Osteocyte (in vitro differentiated cells): ENCODE data around the gene BICRAL. TPM values are rescaled to one million over a fixed set of nuclear protein-coding genes. Genes with fewer than 3 reads are reported as not detected.
A peak's percentile ranks its signal among the peaks of the same experiment; 100 is the strongest.
"Not testable (repeated sequence)": the region's sequence is repeated elsewhere in the genome, so short reads cannot be mapped to it uniquely, and the experiment has no call there.

Experiments used
- DNase-seq: peaks from one replicate; pipeline ENCODE4 v3.0.0; 2021; ENCODE audit warnings: mixed read lengths; ENCODE audit not compliant: unreplicated experiment; ENCODE audit errors: extremely low spot score
- H3K27ac Mint-ChIP-seq: one replicate; pipeline ENCODE4 v1.8.0; 2021; ENCODE audit warnings: mild to moderate bottlenecking, mixed read lengths; ENCODE audit not compliant: unreplicated experiment
- H3K27me3 Mint-ChIP-seq: one replicate; pipeline ENCODE4 v1.8.0; 2021; ENCODE audit warnings: mixed read lengths; ENCODE audit not compliant: unreplicated experiment
- H3K36me3 Mint-ChIP-seq: one replicate; pipeline ENCODE4 v1.8.0; 2021; ENCODE audit warnings: mixed read lengths; ENCODE audit not compliant: unreplicated experiment
- H3K4me1 Mint-ChIP-seq: one replicate; pipeline ENCODE4 v1.8.0; 2021; ENCODE audit warnings: mixed read lengths; ENCODE audit not compliant: unreplicated experiment
- H3K4me3 Mint-ChIP-seq: one replicate; pipeline ENCODE4 v1.8.0; 2021; ENCODE audit warnings: mild to moderate bottlenecking, moderate library complexity, mixed read lengths; ENCODE audit not compliant: unreplicated experiment
- H3K9me3 Mint-ChIP-seq: one replicate; pipeline ENCODE4 v1.8.0; 2021; ENCODE audit warnings: mixed read lengths; ENCODE audit not compliant: unreplicated experiment
- CTCF ChIP-seq: fragments of 200-600 bp; sonication (generic); IDR thresholded peaks from 2 replicates; pipeline ENCODE4 v1.5.0; 2021; ENCODE audit warnings: antibody characterized with exemption, mild to moderate bottlenecking, moderate library complexity
- total RNA-seq: library from RNA; stranded (reverse); gene quantifications from 2 replicates; pipeline ENCODE4 v1.2.1, GENCODE V29; 2021

BICRAL gene
- total RNA-seq, 1 donor from 2014 or later: 12.7 TPM

- DNase-seq: no peak
- Mint-ChIP-seq H3K27ac (no peak overlapping the region), H3K9me3 (no peaks in the 10 kb centered on the region), H3K4me1 (peaks cover 15% of the 10 kb centered on the region), H3K36me3 (no peaks in the 10 kb centered on the region), H3K4me3 (no peak overlapping the region), H3K27me3 (no peaks in the 10 kb centered on the region)
- no peak for TF ChIP-seq CTCF
These were observed 114.4 kb downstream of the BICRAL start for GRCh38 chr6:42896178-42896719.

DNA sequence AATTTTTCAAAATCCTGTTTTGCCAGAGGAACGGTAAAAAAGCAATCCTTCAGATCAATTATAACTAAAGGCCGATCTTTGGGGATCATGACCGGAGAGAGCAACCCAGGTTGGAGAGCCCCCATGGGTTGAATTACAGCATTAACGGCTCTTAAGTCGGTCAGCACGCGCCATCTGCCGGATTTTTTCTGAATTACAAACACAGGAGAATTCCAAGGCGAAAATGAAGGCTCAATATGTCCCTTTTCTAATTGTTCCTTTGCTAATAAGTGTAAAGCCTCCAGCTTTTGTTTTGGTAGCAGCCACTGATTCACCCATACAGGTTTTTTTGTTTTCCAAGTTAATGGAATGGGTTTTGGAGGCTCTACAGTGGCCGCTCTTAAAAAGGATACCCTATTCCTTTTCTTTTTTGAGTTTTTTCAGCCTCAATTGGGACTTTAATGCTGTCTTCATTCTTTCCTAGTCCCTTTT, 117.1 kb downstream of the BICRAL start:
- TF ChIP-seq CTCF: peak; percentile 74
- peaks cover 21% of the 10 kb centered on the region for H3K4me1 Mint-ChIP-seq
- H3K4me3 Mint-ChIP-seq: peak overlapping the region; percentile 35
- no peak overlapping the region for H3K27ac Mint-ChIP-seq
- DNase-seq: no peak
- no peaks in the 10 kb centered on the region for H3K27me3 Mint-ChIP-seq
- no peaks in the 10 kb centered on the region for H3K36me3 Mint-ChIP-seq
- no peaks in the 10 kb centered on the region for H3K9me3 Mint-ChIP-seq

- H3K9me3 Mint-ChIP-seq: no peaks in the 10 kb centered on the region
- H3K4me1 Mint-ChIP-seq: peaks cover 21% of the 10 kb centered on the region
- H3K27me3 Mint-ChIP-seq: no peaks in the 10 kb centered on the region
- H3K27ac Mint-ChIP-seq: no peak overlapping the region
- no peaks in the 10 kb centered on the region for H3K36me3 Mint-ChIP-seq
- no peak overlapping the region for H3K4me3 Mint-ChIP-seq
- DNase-seq: no peak
- TF ChIP-seq CTCF: no peak
These were observed 118.0 kb downstream of the BICRAL start for GRCh38 chr6:42899871-42900270.

DNA sequence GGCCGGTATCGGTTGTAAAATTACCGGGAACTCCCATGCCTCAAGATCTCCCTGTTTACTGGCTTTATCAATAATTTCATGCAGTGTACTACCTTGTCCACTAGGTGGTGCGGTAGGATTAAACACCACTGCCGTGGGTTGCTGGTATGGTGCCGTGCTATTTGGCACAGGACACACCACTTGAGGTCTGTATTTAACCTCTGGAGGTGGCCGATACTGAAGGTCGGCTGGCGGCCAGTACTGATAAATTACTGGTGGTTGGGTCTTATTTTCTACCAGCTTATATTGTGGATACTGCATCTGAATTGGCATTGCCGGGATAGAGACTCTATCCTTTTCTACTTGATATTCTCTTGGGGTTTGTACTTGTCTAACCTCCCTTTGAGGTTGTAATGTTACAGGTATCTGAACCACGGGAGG, 119.7 kb downstream of the BICRAL start:
- Mint-ChIP-seq H3K4me1 (peaks cover 21% of the 10 kb centered on the region), H3K27ac (no peak overlapping the region), H3K4me3 (peak overlapping the region; percentile 54)

GRCh38 chr6:42902429-42903263, 120.8 kb downstream of the BICRAL start:
- not testable (repeated sequence) for H3K4me3 Mint-ChIP-seq, H3K27me3 Mint-ChIP-seq, H3K9me3 Mint-ChIP-seq, H3K27ac Mint-ChIP-seq, H3K36me3 Mint-ChIP-seq, DNase-seq
- peaks cover 21% of the 10 kb centered on the region for H3K4me1 Mint-ChIP-seq

More for the DNA sequence above, 119.7 kb downstream of the BICRAL start:
- Mint-ChIP-seq H3K36me3 (no peaks in the 10 kb centered on the region), H3K27me3 (no peaks in the 10 kb centered on the region), H3K9me3 (no peaks in the 10 kb centered on the region)
- DNase-seq: peak; percentile 88
- TF ChIP-seq CTCF: peak; percentile 87
